WTC11 (cell line): ENCODE data around the gene UNC119. TPM values are rescaled to one million over a fixed set of nuclear protein-coding genes. Genes with fewer than 3 reads are reported as not detected.

ENCODE experiments used
- ATAC-seq: fragments of 200-7000 bp; cut with Tn5 transposase; 2 replicates; pipeline ENCODE4 v1.10.0; 2021; ENCODE audit warnings: mild to moderate bottlenecking, moderate library complexity
- CTCF ChIA-PET: fragments of 300-600 bp; sonication (Branson Sonifier 250); formaldehyde crosslinking; loops from one replicate; lab custom pipeline; 2021; ENCODE audit warnings: antibody characterized with exemption; lab: Charles Lee
- POLR2A ChIA-PET: fragments of 350-600 bp; sonication (Branson Sonifier 250); formaldehyde crosslinking; loops from one replicate; lab custom pipeline; 2021; ENCODE audit warnings: antibody characterized with exemption; lab: Charles Lee
- DNase-seq: peaks from one replicate; pipeline ENCODE4 v3.0.0; 2021; ENCODE audit warnings: low spot score
- H3K27ac Mint-ChIP-seq: 2 replicates; pipeline ENCODE4 v1.8.0; 2021; ENCODE audit warnings: mixed read lengths
- H3K27me3 Mint-ChIP-seq: 2 replicates; pipeline ENCODE4 v1.8.0; 2021; ENCODE audit warnings: low read depth, mild to moderate bottlenecking, moderate library complexity, mixed read lengths
- H3K36me3 Mint-ChIP-seq: 2 replicates; pipeline ENCODE4 v1.8.0; 2021; ENCODE audit warnings: mixed read lengths
- H3K4me1 Mint-ChIP-seq: 2 replicates; pipeline ENCODE4 v1.8.0; 2022; ENCODE audit warnings: mixed read lengths
- H3K4me3 Mint-ChIP-seq: 2 replicates; pipeline ENCODE4 v1.8.0; 2021; ENCODE audit warnings: mild to moderate bottlenecking, moderate library complexity, mixed read lengths
- H3K9me3 Mint-ChIP-seq: 2 replicates; pipeline ENCODE4 v1.8.0; 2021; ENCODE audit warnings: mixed read lengths
- ARID4B ChIP-seq: sonication (generic); formaldehyde crosslinking; IDR thresholded peaks from 2 replicates; pipeline ENCODE4 v1.8.0; 2023; ENCODE audit warnings: missing genetic modification reagents, mild to moderate bottlenecking, borderline replicate concordance
- ATF6 ChIP-seq: sonication (generic); formaldehyde crosslinking; IDR thresholded peaks from 2 replicates; pipeline ENCODE4 v1.8.1; 2023; ENCODE audit warnings: mild to moderate bottlenecking, missing genetic modification reagents
- CREM ChIP-seq: sonication (generic); formaldehyde crosslinking; IDR thresholded peaks from 2 replicates; pipeline ENCODE4 v1.8.1; 2022; ENCODE audit warnings: mild to moderate bottlenecking, missing genetic modification reagents, moderate library complexity
- EMX1 ChIP-seq: fragments of 250-450 bp; sonication (Bioruptor Pico); IDR thresholded peaks from 2 replicates; pipeline ENCODE4 v1.8.0; 2021; ENCODE audit warnings: mild to moderate bottlenecking
- FOXJ3 ChIP-seq: sonication (generic); formaldehyde crosslinking; IDR thresholded peaks from 2 replicates; pipeline ENCODE4 v1.9.0; 2021; ENCODE audit warnings: missing genetic modification reagents, mild to moderate bottlenecking, borderline replicate concordance
- GRHL2 ChIP-seq: fragments of 250-450 bp; sonication (Bioruptor Pico); IDR thresholded peaks from 2 replicates; pipeline ENCODE4 v1.8.0; 2022; ENCODE audit warnings: mild to moderate bottlenecking, moderate library complexity; ENCODE audit not compliant: insufficient replicate concordance, severe bottlenecking
- HMGA2 ChIP-seq: fragments of 250-450 bp; sonication (Bioruptor Pico); IDR thresholded peaks from 2 replicates; pipeline ENCODE4 v1.4.0; 2021; ENCODE audit warnings: mild to moderate bottlenecking, moderate library complexity
- MAX ChIP-seq: sonication (generic); formaldehyde crosslinking; IDR thresholded peaks from 2 replicates; pipeline ENCODE4 v1.8.0; 2022; ENCODE audit warnings: mild to moderate bottlenecking, missing genetic modification reagents
- MLX ChIP-seq: sonication (generic); formaldehyde crosslinking; IDR thresholded peaks from 2 replicates; pipeline ENCODE4 v1.8.1; 2023; ENCODE audit warnings: mild to moderate bottlenecking, missing genetic modification reagents, moderate library complexity
- MYBL2 ChIP-seq: sonication (generic); formaldehyde crosslinking; IDR thresholded peaks from 2 replicates; pipeline ENCODE4 v1.8.1; 2023; ENCODE audit warnings: mild to moderate bottlenecking, moderate library complexity, missing genetic modification reagents
- PRDM15 ChIP-seq: sonication (generic); formaldehyde crosslinking; IDR thresholded peaks from 2 replicates; pipeline ENCODE4 v1.8.0; 2022; ENCODE audit warnings: missing genetic modification reagents
- RORB ChIP-seq: fragments of 250-450 bp; sonication (Bioruptor Pico); IDR thresholded peaks from 2 replicates; pipeline ENCODE4 v1.9.0; 2021; ENCODE audit warnings: mild to moderate bottlenecking
- SMAD3 ChIP-seq: sonication (generic); formaldehyde crosslinking; IDR thresholded peaks from 2 replicates; pipeline ENCODE4 v1.8.0; 2022; ENCODE audit warnings: missing genetic modification reagents, mild to moderate bottlenecking, borderline replicate concordance
- SMAD4 ChIP-seq: sonication (generic); formaldehyde crosslinking; IDR thresholded peaks from 2 replicates; pipeline ENCODE4 v1.8.0; 2022; ENCODE audit warnings: mild to moderate bottlenecking, missing genetic modification reagents
- SOX15 ChIP-seq: fragments of 250-450 bp; sonication (Bioruptor Pico); IDR thresholded peaks from 2 replicates; pipeline ENCODE4 v1.9.0; 2021; ENCODE audit warnings: mild to moderate bottlenecking
- TCF7 ChIP-seq: sonication (generic); formaldehyde crosslinking; IDR thresholded peaks from 2 replicates; pipeline ENCODE4 v1.8.0; 2022; ENCODE audit warnings: mild to moderate bottlenecking, low read depth, missing genetic modification reagents, moderate library complexity
- TP53 ChIP-seq: sonication (generic); formaldehyde crosslinking; IDR thresholded peaks from 2 replicates; pipeline ENCODE4 v1.8.1; 2023; ENCODE audit warnings: mild to moderate bottlenecking, missing genetic modification reagents
- ZNF396 ChIP-seq: fragments of 250-450 bp; sonication (Bioruptor Pico); IDR thresholded peaks from 2 replicates; pipeline ENCODE4 v1.8.0; 2021; ENCODE audit warnings: mild to moderate bottlenecking, moderate library complexity, borderline replicate concordance
- ZNF671 ChIP-seq: fragments of 250-450 bp; sonication (Bioruptor Pico); IDR thresholded peaks from 2 replicates; pipeline ENCODE4 v1.8.0; 2021; ENCODE audit warnings: mild to moderate bottlenecking
- total RNA-seq: library from RNA; stranded (reverse); gene quantifications from 3 replicates; pipeline ENCODE4 v1.2.3, GENCODE V29; 2021

UNC119 gene
- total RNA-seq, 1 experiment from 2014 or later, result 59.6 TPM

- Mint-ChIP-seq H3K9me3 (no peaks in the 10 kb centered on the region), H3K4me3 (no peak overlapping the region), H3K36me3 (peaks cover 44% of the 10 kb centered on the region), H3K27me3 (no peaks in the 10 kb centered on the region), H3K4me1 (peaks cover 14% of the 10 kb centered on the region), H3K27ac (no peak overlapping the region; the same call in 1 of the 2 replicates)
- CTCF ChIA-PET, result no interaction called here
- POLR2A ChIA-PET, result no interaction called here
- ATAC-seq (no peak), DNase-seq (no peak)
- TF ChIP-seq EMX1 (CRISPR knock-in tag) (no peak), RORB (CRISPR knock-in tag) (no peak), MYBL2 (CRISPR knock-in tag) (no peak), SMAD4 (CRISPR knock-in tag) (no peak)
Observed at GRCh38 chr17:28554565-28554964, 2.1 kb upstream of the UNC119 start.

- ATAC-seq (no peak), DNase-seq (no peak)
- ChIA-PET CTCF (interaction anchor here (0.5 to 1.5 kb wide), 4 partner anchors 13 to 94 kb away, joined by 3 to 7 read pairs (median 4); no protein-coding TSS in a partner anchor), POLR2A (interaction anchor here (0.7 to 1.2 kb wide), 2 partner anchors 18 to 24 kb away, joined by 4 to 8 read pairs; partner anchors contain the start of genes ALDOC and PIGS)
- H3K9me3 Mint-ChIP-seq, result no peaks in the 10 kb centered on the region
- peaks cover 38% of the 10 kb centered on the region for H3K36me3 Mint-ChIP-seq
- no peaks in the 10 kb centered on the region for H3K27me3 Mint-ChIP-seq
- H3K4me1 Mint-ChIP-seq, result peaks cover 18% of the 10 kb centered on the region
- TF ChIP-seq TP53, result no peak
- no peak for TF ChIP-seq CREM (CRISPR knock-in tag)
- no peak for TF ChIP-seq ZNF396 (CRISPR knock-in tag)
- no peak for TF ChIP-seq ATF6 (CRISPR knock-in tag)
- no peak for TF ChIP-seq ARID4B (CRISPR knock-in tag)
- no peak for TF ChIP-seq SOX15 (CRISPR knock-in tag)
- no peak for TF ChIP-seq MAX (CRISPR knock-in tag)
- TF ChIP-seq TCF7, result no peak
- TF ChIP-seq FOXJ3 (CRISPR knock-in tag), result no peak
- no peak for TF ChIP-seq ZNF671 (CRISPR knock-in tag)
- TF ChIP-seq, all 79 proteins: peak for 0
- Mint-ChIP-seq H3K27ac (peak overlapping the region; percentile 42), H3K4me3 (peak overlapping the region; percentile 97)
Observed at GRCh38 chr17:28553000-28553505, 629 bp upstream of the UNC119 start.

GRCh38 chr17:28551421-28552175, 826 bp downstream of the UNC119 start:
- no peaks in the 10 kb centered on the region for H3K9me3 Mint-ChIP-seq
- ATAC-seq (peak; percentile 2; the same call in 1 of the 2 replicates), DNase-seq (no peak)
- H3K27me3 Mint-ChIP-seq, result no peaks in the 10 kb centered on the region
- H3K4me1 Mint-ChIP-seq, result peaks cover 23% of the 10 kb centered on the region
- POLR2A ChIA-PET, result interaction anchor here (0.6 to 1.0 kb wide), 2 partner anchors 160 to 216 kb away, joined by 3 to 5 read pairs; partner anchors contain the start of genes IFT20, PROCA1 and TNFAIP1
- peak overlapping the region; percentile 97 for H3K4me3 Mint-ChIP-seq
- H3K27ac Mint-ChIP-seq, result no peak overlapping the region; the same call in 1 of the 2 replicates
- CTCF ChIA-PET, result interaction anchor here (0.6 to 2.1 kb wide), 9 partner anchors 11 to 143 kb away, joined by 3 to 8 read pairs (median 4); partner anchors contain the start of genes ALDOC and PIGS
- H3K36me3 Mint-ChIP-seq, result peaks cover 27% of the 10 kb centered on the region
- no peak for TF ChIP-seq MLX
- TF ChIP-seq SMAD3 (CRISPR knock-in tag), result no peak
- TF ChIP-seq PRDM15, result no peak
- no peak for TF ChIP-seq HMGA2 (CRISPR knock-in tag)
- no peak for TF ChIP-seq GRHL2 (CRISPR knock-in tag)
